PC-9 (cell line): Measurements from ENCODE around the gene DLG2. TPM values are rescaled to one million over a fixed set of nuclear protein-coding genes. Genes with fewer than 3 reads are reported as not detected.

Source experiments
- BruUV-seq: library from RNA; stranded (reverse); fragments of 400-500 nt; replicated peaks from 2 replicates; lab custom pipeline; 2021; lab: Mats Ljungman, UMichigan
- CTCF ChIA-PET: fragments of 300-600 bp; sonication (Branson Sonifier 250); formaldehyde crosslinking; loops from one replicate; lab custom pipeline; 2022; ENCODE audit warnings: antibody characterized with exemption; lab: Charles Lee
- POLR2A ChIA-PET: fragments of 300-600 bp; sonication (Branson Sonifier 250); formaldehyde crosslinking; loops from one replicate; lab custom pipeline; 2022; ENCODE audit warnings: antibody characterized with exemption; ENCODE audit not compliant: unreplicated experiment; lab: Charles Lee
- DNase-seq, 2 experiments: peaks; one replicate each; pipeline versions ENCODE4 v3.0.0 to v3.0.0-alpha.2; 2015 to 2022; ENCODE audit warnings: mixed read lengths in 1 of 2
- H2AFZ ChIP-seq: fragments of 200-600 bp; sonication (generic); 2 replicates; pipeline ENCODE4 v1.8.1; 2017; ENCODE audit warnings: antibody characterized with exemption
- H3F3A ChIP-seq: fragments of 200-600 bp; sonication (generic); 2 replicates; pipeline ENCODE4 v1.8.1; 2017; ENCODE audit warnings: antibody characterized with exemption, mild to moderate bottlenecking, low read depth; ENCODE audit not compliant: insufficient read depth
- H3K27ac ChIP-seq: fragments of 200-600 bp; sonication (generic); 2 replicates; pipeline ENCODE4 v1.6.1; 2016; ENCODE audit warnings: mixed run types
- H3K27me3 ChIP-seq: fragments of 200-600 bp; sonication (generic); 2 replicates; pipeline ENCODE4 v1.6.1; 2016; ENCODE audit warnings: low read depth, mixed run types; ENCODE audit not compliant: insufficient read depth
- H3K36me3 ChIP-seq: fragments of 200-600 bp; sonication (generic); 2 replicates; pipeline ENCODE4 v1.6.1; 2016; ENCODE audit warnings: low read depth, mixed run types
- H3K4me1 ChIP-seq: fragments of 200-600 bp; sonication (generic); replicated peaks from 2 replicates; pipeline ENCODE4 v1.6.1; 2016; ENCODE audit warnings: mixed run types; ENCODE audit not compliant: insufficient read depth
- H3K4me2 ChIP-seq: fragments of 200-600 bp; sonication (generic); 2 replicates; pipeline ENCODE4 v1.6.1; 2017; ENCODE audit warnings: mixed run types
- H3K4me3 ChIP-seq: fragments of 200-600 bp; sonication (generic); 2 replicates; pipeline ENCODE4 v1.6.1; 2016; ENCODE audit warnings: mixed run types
- H3K79me2 ChIP-seq: fragments of 200-600 bp; sonication (generic); 2 replicates; pipeline ENCODE4 v1.6.1; 2017; ENCODE audit warnings: low read depth, mixed run types
- H3K9me2 ChIP-seq: fragments of 200-600 bp; sonication (generic); 2 replicates; pipeline ENCODE4 v1.8.1; 2017; ENCODE audit warnings: mild to moderate bottlenecking; ENCODE audit not compliant: insufficient read depth
- H3K9me3 ChIP-seq: fragments of 200-600 bp; sonication (generic); 2 replicates; pipeline ENCODE4 v1.8.1; 2016; ENCODE audit warnings: low read depth; ENCODE audit not compliant: insufficient read depth
- H4K20me1 ChIP-seq: fragments of 200-600 bp; sonication (generic); 2 replicates; pipeline ENCODE4 v1.8.1; 2017; ENCODE audit not compliant: insufficient read depth
- EZH2 ChIP-seq: fragments of 200-600 bp; sonication (generic); IDR thresholded peaks from 2 replicates; pipeline ENCODE4 v1.8.0; 2017; ENCODE audit warnings: antibody characterized with exemption, low read depth
- intact Hi-C: fragments of 100-400 bp; cut with micrococcal nuclease; formaldehyde crosslinking; loops from one replicate; pipeline ENCODE4 v1.10.0; 2022; ENCODE audit not compliant: unreplicated experiment
- total RNA-seq: library from RNA; stranded (reverse); gene quantifications from 2 replicates; pipeline ENCODE4 v1.2.3, GENCODE V29; 2021
- TF ChIP-seq, protein P1 (sequence below): fragments of 200-600 bp; sonication (generic); conservative IDR thresholded peaks from 2 replicates; pipeline ENCODE4 v1.6.1; 2017; ENCODE audit warnings: mixed run types, antibody characterized with exemption, mild to moderate bottlenecking, moderate library complexity

DLG2 gene
- total RNA-seq, 1 experiment from 2014 or later, result 6.4 TPM

DNA sequence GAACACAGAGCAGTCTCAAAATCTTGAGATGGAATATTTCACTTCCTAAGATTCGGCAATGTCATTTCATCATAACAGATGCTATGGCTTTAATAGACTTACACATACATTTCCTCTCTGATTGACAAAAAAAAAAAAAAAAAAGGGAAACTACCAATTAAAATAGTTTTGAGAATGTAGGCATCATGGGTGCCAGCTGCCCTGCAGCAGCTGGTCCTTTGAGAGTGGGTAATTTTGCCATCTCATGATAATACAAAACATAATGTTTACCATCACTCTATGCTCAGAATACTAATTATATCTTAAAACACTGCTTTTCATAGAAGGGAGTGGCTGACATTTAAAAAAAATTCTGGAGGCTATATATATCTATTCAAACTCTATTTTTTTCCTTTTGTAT, 1565.4 kb downstream of the DLG2 start:
- ChIA-PET CTCF (no interaction called here), POLR2A (no interaction called here)
- Histone ChIP-seq H3K4me1 (no peaks in the 10 kb centered on the region), H3K9me2 (no peaks in the 10 kb centered on the region; the same call in 1 of the 2 replicates), H3K79me2 (no peaks in the 10 kb centered on the region), H3K4me3 (no peak overlapping the region), H3K4me2 (no peak overlapping the region), H4K20me1 (no peaks in the 10 kb centered on the region), H3K9me3 (no peaks in the 10 kb centered on the region), H3K27ac (no peak overlapping the region), H3K27me3 (no peaks in the 10 kb centered on the region), H3K36me3 (no peaks in the 10 kb centered on the region), H2AFZ (no peak overlapping the region), H3F3A (no peaks in the 10 kb centered on the region)
- no peak for DNase-seq
- no peak for TF ChIP-seq EZH2
- BruUV-seq, result no TSS peak
- intact Hi-C loops, result no loop called here

DNA sequence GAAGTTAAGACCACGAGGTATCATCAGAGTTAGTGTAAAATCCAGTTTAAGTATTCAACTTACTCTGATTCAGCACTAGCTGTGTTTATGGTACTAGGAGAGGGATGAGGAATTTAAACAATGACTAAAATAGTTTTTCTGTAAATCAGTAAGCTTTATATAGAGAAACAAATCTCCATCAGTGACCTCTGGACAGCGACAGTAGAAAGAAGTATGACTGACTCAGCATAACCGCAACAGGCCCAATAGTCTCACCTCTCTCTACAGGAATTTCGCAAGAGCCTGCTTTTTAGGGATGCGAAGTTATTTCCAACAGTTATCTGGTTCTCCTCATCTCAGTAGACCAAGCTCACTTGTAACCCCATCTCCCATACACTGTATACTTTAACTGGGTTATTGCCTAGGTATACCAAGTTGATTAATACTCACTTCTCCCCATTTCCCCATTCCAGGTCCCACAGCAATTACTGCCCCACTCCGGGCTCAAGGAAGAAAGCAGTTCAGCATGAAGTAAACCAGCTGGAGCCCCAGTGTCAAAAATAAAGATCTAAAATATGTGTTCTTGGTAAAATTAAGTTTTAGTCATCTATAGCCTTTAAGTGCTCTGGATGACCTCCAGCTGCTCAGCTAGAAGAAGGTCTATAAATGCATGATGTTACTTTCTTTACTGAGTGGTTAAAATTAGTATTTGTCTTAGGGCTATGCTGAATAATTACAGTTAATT, 1570.3 kb downstream of the DLG2 start:
- Histone ChIP-seq H2AFZ (no peak overlapping the region), H3K9me2 (no peaks in the 10 kb centered on the region), H3K36me3 (no peaks in the 10 kb centered on the region), H3K79me2 (no peaks in the 10 kb centered on the region), H3F3A (no peaks in the 10 kb centered on the region), H4K20me1 (no peaks in the 10 kb centered on the region), H3K4me1 (no peaks in the 10 kb centered on the region), H3K4me2 (no peak overlapping the region), H3K27ac (no peak overlapping the region), H3K9me3 (no peaks in the 10 kb centered on the region), H3K27me3 (no peaks in the 10 kb centered on the region), H3K4me3 (no peak overlapping the region)
- no peak for DNase-seq
- intact Hi-C loops, result no loop called here
- CTCF ChIA-PET, result no interaction called here
- POLR2A ChIA-PET, result no interaction called here
- BruUV-seq, result no TSS peak
- TF ChIP-seq, protein P1, sequence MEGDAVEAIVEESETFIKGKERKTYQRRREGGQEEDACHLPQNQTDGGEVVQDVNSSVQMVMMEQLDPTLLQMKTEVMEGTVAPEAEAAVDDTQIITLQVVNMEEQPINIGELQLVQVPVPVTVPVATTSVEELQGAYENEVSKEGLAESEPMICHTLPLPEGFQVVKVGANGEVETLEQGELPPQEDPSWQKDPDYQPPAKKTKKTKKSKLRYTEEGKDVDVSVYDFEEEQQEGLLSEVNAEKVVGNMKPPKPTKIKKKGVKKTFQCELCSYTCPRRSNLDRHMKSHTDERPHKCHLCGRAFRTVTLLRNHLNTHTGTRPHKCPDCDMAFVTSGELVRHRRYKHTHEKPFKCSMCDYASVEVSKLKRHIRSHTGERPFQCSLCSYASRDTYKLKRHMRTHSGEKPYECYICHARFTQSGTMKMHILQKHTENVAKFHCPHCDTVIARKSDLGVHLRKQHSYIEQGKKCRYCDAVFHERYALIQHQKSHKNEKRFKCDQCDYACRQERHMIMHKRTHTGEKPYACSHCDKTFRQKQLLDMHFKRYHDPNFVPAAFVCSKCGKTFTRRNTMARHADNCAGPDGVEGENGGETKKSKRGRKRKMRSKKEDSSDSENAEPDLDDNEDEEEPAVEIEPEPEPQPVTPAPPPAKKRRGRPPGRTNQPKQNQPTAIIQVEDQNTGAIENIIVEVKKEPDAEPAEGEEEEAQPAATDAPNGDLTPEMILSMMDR, result no peak
- TF ChIP-seq EZH2, result no peak

- no TSS peak for BruUV-seq
- H4K20me1 ChIP-seq, result no peaks in the 10 kb centered on the region
- TF ChIP-seq, protein P1, result no peak
- no peak for TF ChIP-seq EZH2
- intact Hi-C loops, result no loop called here
- H2AFZ ChIP-seq, result no peak overlapping the region
- H3K36me3 ChIP-seq, result no peaks in the 10 kb centered on the region
- no peaks in the 10 kb centered on the region for H3K79me2 ChIP-seq
- no peaks in the 10 kb centered on the region for H3K27me3 ChIP-seq
- no peak overlapping the region for H3K4me2 ChIP-seq
- H3K27ac ChIP-seq, result no peak overlapping the region
- ChIA-PET POLR2A (no interaction called here), CTCF (no interaction called here)
- H3K9me3 ChIP-seq, result no peaks in the 10 kb centered on the region
- DNase-seq, result no peak
- no peaks in the 10 kb centered on the region for H3F3A ChIP-seq
- H3K9me2 ChIP-seq, result no peaks in the 10 kb centered on the region
- no peaks in the 10 kb centered on the region for H3K4me1 ChIP-seq
- no peak overlapping the region for H3K4me3 ChIP-seq
These were observed 1582.0 kb downstream of the DLG2 start for GRCh38 chr11:84045146-84045545.
